Body of pancreas (tissue), 4 donors: ENCODE results near the gene OR10H2.

ENCODE experiments used
- CTCF ChIP-seq, 7 experiments: fragments of 450-650 bp in 4 of 7; fragments of 200-600 bp in 3 of 7; sonication (generic) in 3 of 7; IDR thresholded peaks; one replicate each; pipeline ENCODE4 v1.5.1; 2016 to 2019; ENCODE audit warnings: antibody characterized with exemption in 7 of 7
- POLR2A ChIP-seq, 3 donors: fragments of 450-650 bp; IDR thresholded peaks; one replicate each; pipeline ENCODE4 v1.6.1; 2016; ENCODE audit warnings: antibody characterized with exemption in 3 of 3, mild to moderate bottlenecking in 2 of 3

DNA sequence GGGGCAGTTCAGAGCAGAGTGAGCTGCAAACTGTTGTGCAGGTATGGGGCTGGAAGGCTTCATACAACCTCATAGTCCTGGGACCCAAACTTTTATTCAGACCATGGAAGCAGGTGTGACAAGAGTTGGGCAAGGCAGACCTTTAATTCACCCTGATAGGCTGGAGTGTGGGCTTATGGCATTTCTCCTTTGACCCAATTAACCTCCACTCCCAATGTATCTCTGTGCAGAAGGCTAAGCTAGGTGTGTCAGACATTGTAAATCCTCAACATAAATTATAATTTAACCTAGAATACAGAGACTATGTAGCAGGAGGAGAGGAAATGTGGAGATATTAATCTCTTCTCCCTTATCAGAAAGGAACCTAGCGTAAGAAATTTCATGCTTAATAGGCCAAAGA lies 12.2 kb upstream of the OR10H2 start:
- TF ChIP-seq CTCF (IDR thresholded peaks at IDR 0.05), result no peak
- no peak for TF ChIP-seq POLR2A (IDR thresholded peaks at IDR 0.05)
